Fibroblast of lung (primary cell): ENCODE measurements around the gene MKRN2. TPM values are rescaled to one million over a fixed set of nuclear protein-coding genes. Genes with fewer than 3 reads are reported as not detected.

ENCODE experiments used
- DNase-seq, 2 donors: peaks; one replicate each; pipeline versions ENCODE4 v3.0.0 to v3.0.0-alpha.2; 2010; ENCODE audit warnings: low read depth in 2 of 2
- H2AFZ ChIP-seq: 2 replicates; pipeline ENCODE4 v1.5.1; 2012; ENCODE audit warnings: low read length, control low read depth, inconsistent platforms
- H3K27ac ChIP-seq: 2 replicates; pipeline ENCODE4 v1.5.1; 2011; ENCODE audit warnings: low read length, control low read depth; ENCODE audit not compliant: insufficient read depth
- H3K27me3 ChIP-seq: 2 replicates; pipeline ENCODE4 v1.5.1; 2011; ENCODE audit warnings: mild to moderate bottlenecking, low read length; ENCODE audit not compliant: control insufficient read depth, insufficient read depth
- H3K36me3 ChIP-seq: 2 replicates; pipeline ENCODE4 v1.5.1; 2011; ENCODE audit warnings: low read length; ENCODE audit not compliant: control insufficient read depth, insufficient read depth
- H3K4me1 ChIP-seq: 2 replicates; pipeline ENCODE4 v1.5.1; 2011; ENCODE audit warnings: low read length; ENCODE audit not compliant: control insufficient read depth, insufficient read depth; ENCODE audit errors: extremely low read depth
- H3K4me2 ChIP-seq: 2 replicates; pipeline ENCODE4 v1.5.1; 2011; ENCODE audit warnings: low read length, control low read depth; ENCODE audit not compliant: insufficient read depth; ENCODE audit errors: extremely low read depth
- H3K4me3 ChIP-seq, 4 experiments: fragments of 200-600 bp in 1 of 4; sonication (generic) in 1 of 4; replicated peaks in 1 of 4; 2 replicates each; pipeline ENCODE4 v1.5.1; 2011 to 2016; ENCODE audit warnings: low read length in 4 of 4, low read depth in 3 of 4, mild to moderate bottlenecking in 3 of 4, control low read depth in 2 of 4, inconsistent platforms in 1 of 4, mixed read lengths in 1 of 4; ENCODE audit not compliant: insufficient read depth in 1 of 4; ENCODE audit errors: control extremely low read depth in 1 of 4
- H3K79me2 ChIP-seq: 2 replicates; pipeline ENCODE4 v1.5.1; 2012; ENCODE audit warnings: mild to moderate bottlenecking, low read length, inconsistent platforms; ENCODE audit not compliant: control insufficient read depth, insufficient read depth
- H3K9ac ChIP-seq: 2 replicates; pipeline ENCODE4 v1.5.1; 2011; ENCODE audit warnings: mild to moderate bottlenecking, low read length, control low read depth; ENCODE audit not compliant: insufficient read depth
- H3K9me3 ChIP-seq: 2 replicates; pipeline ENCODE4 v1.5.1; 2012; ENCODE audit warnings: low read depth, low read length; ENCODE audit not compliant: control insufficient read depth, insufficient read depth
- H4K20me1 ChIP-seq: 2 replicates; pipeline ENCODE4 v1.5.1; 2011; ENCODE audit warnings: low read length; ENCODE audit not compliant: control insufficient read depth, insufficient read depth; ENCODE audit errors: extremely low read depth
- CTCF ChIP-seq, 2 donors: IDR thresholded peaks in 1 of 2; conservative IDR thresholded peaks in 1 of 2; 1 replicate in 1 of 2; 2 replicates in 1 of 2; pipeline ENCODE4 v1.5.1; 2011 to 2012; ENCODE audit warnings: low read length in 2 of 2, control low read depth in 1 of 2, inconsistent platforms in 1 of 2, low read depth in 1 of 2, mild to moderate bottlenecking in 1 of 2
- EZH2 ChIP-seq: IDR thresholded peaks from 2 replicates; pipeline ENCODE4 v1.5.1; 2012; ENCODE audit warnings: low read length, control low read depth, mild to moderate bottlenecking; ENCODE audit errors: missing control alignments
- polyA plus RNA-seq, 2 donors: library from polyadenylated mRNA; depleted of rRNA in 1 of 2; stranded (reverse) in 1 of 2; unstranded in 1 of 2; fragments of >200 nt; gene quantifications; 2 replicates each; pipeline ENCODE4 v1.2.1, GENCODE V29; 2011 to 2012; ENCODE audit warnings: missing spikeins in 1 of 2
- total RNA-seq: library from RNA; depleted of rRNA; stranded (reverse); fragments of >200 nt; gene quantifications from 2 replicates; pipeline ENCODE4 v1.2.1, GENCODE V29; 2014

The MKRN2 gene
- total and polyA plus RNA-seq, 2 donors (not counting 1 experiment from before 2014, with no cell fraction given) = 37.7 to 48.1 TPM

GRCh38 chr3:12521010-12521409 is 35.9 kb upstream of the MKRN2 start:
- no peak for DNase-seq
- no peaks in the 10 kb centered on the region for H3K9me3 ChIP-seq
- no peak overlapping the region for H3K4me2 ChIP-seq
- no peaks in the 10 kb centered on the region for H4K20me1 ChIP-seq
- no peak overlapping the region for H3K27ac ChIP-seq
- H3K36me3 ChIP-seq = no peaks in the 10 kb centered on the region
- TF ChIP-seq EZH2 (no peak), CTCF (conservative IDR thresholded peaks at IDR 0.05 in 1 of 2, IDR thresholded peaks at IDR 0.05 in 1 of 2; ENCODE audit: low read depth in 1 of 2, low read length in 2 of 2) (no peak)
- no peak overlapping the region for H3K9ac ChIP-seq
- no peaks in the 10 kb centered on the region for H3K27me3 ChIP-seq
- no peaks in the 10 kb centered on the region for H3K79me2 ChIP-seq
- no peaks in the 10 kb centered on the region for H3K4me1 ChIP-seq
- no peak overlapping the region for H3K4me3 ChIP-seq
- no peak overlapping the region for H2AFZ ChIP-seq

GRCh38 chr3:12522721-12523120 is 34.2 kb upstream of the MKRN2 start:
- H3K4me2 ChIP-seq = no peak overlapping the region
- H3K9me3 ChIP-seq = no peaks in the 10 kb centered on the region
- TF ChIP-seq EZH2 (no peak), CTCF (conservative IDR thresholded peaks at IDR 0.05 in 1 of 2, IDR thresholded peaks at IDR 0.05 in 1 of 2; ENCODE audit: low read depth in 1 of 2, low read length in 2 of 2) (no peak)
- H3K4me3 ChIP-seq = no peak overlapping the region
- no peak overlapping the region for H3K27ac ChIP-seq
- no peaks in the 10 kb centered on the region for H3K79me2 ChIP-seq
- no peak overlapping the region for H3K9ac ChIP-seq
- H2AFZ ChIP-seq = no peak overlapping the region
- no peaks in the 10 kb centered on the region for H4K20me1 ChIP-seq
- no peaks in the 10 kb centered on the region for H3K36me3 ChIP-seq
- H3K4me1 ChIP-seq = no peaks in the 10 kb centered on the region
- DNase-seq = no peak
- H3K27me3 ChIP-seq = no peaks in the 10 kb centered on the region

- H3K4me2 ChIP-seq = no peak overlapping the region
- TF ChIP-seq EZH2 (no peak), CTCF (conservative IDR thresholded peaks at IDR 0.05 in 1 of 2, IDR thresholded peaks at IDR 0.05 in 1 of 2; ENCODE audit: low read depth in 1 of 2, low read length in 2 of 2) (no peak)
- H3K9ac ChIP-seq = no peak overlapping the region
- H3K27me3 ChIP-seq = no peaks in the 10 kb centered on the region
- no peaks in the 10 kb centered on the region for H3K9me3 ChIP-seq
- no peaks in the 10 kb centered on the region for H3K4me1 ChIP-seq
- no peak overlapping the region for H3K27ac ChIP-seq
- no peaks in the 10 kb centered on the region for H3K79me2 ChIP-seq
- H3K4me3 ChIP-seq = no peak overlapping the region
- H2AFZ ChIP-seq = no peak overlapping the region
- no peaks in the 10 kb centered on the region for H3K36me3 ChIP-seq
- no peak for DNase-seq
- H4K20me1 ChIP-seq = no peaks in the 10 kb centered on the region
Measured at GRCh38 chr3:12527757-12528143, 29.1 kb upstream of the MKRN2 start.
